Activated CD4-positive, alpha-beta T cell treated with anti-CD3 and anti-CD28 coated beads for 24 hours (primary cell): Measurements from ENCODE around the gene GIGYF2.
"Not testable (repeated sequence)": the region's sequence is repeated elsewhere in the genome, so short reads cannot be mapped to it uniquely, and the experiment has no call there.

Source experiments
- DNase-seq, 2 donors: peaks; one replicate each; pipeline ENCODE4 v3.0.0-alpha.2; 2020; ENCODE audit warnings: low read depth in 2 of 2

Gene GIGYF2

GRCh38 chr2:232687382-232688160 lies 9.6 kb upstream of the GIGYF2 start:
- no peak for DNase-seq

- DNase-seq, result no peak
Measured at GRCh38 chr2:232688201-232688600, 8.9 kb upstream of the GIGYF2 start.

GRCh38 chr2:232689152-232689910 lies 7.8 kb upstream of the GIGYF2 start:
- DNase-seq, result no peak

- not testable (repeated sequence) for DNase-seq
Measured at GRCh38 chr2:232691117-232691516, 6.0 kb upstream of the GIGYF2 start.

- DNase-seq, result no peak
Measured at GRCh38 chr2:232693344-232693743, 3.8 kb upstream of the GIGYF2 start.

- DNase-seq, result no peak
Measured at GRCh38 chr2:232696609-232697058, 497 bp upstream of the GIGYF2 start.

- DNase-seq, result no peak
Measured at GRCh38 chr2:232697807-232698110, 628 bp downstream of the GIGYF2 start.

- no peak for DNase-seq
Measured at GRCh38 chr2:232698556-232699091, 1.5 kb downstream of the GIGYF2 start.

GRCh38 chr2:232699110-232699509 lies 2.0 kb downstream of the GIGYF2 start:
- DNase-seq, result no peak

- no peak for DNase-seq
Measured at GRCh38 chr2:232700154-232700553, 3.0 kb downstream of the GIGYF2 start.

- no peak for DNase-seq
Measured at GRCh38 chr2:232707076-232707475, 9.9 kb downstream of the GIGYF2 start.

GRCh38 chr2:232713505-232713904 lies 16.4 kb downstream of the GIGYF2 start:
- DNase-seq, result no peak

- DNase-seq, result no peak
Measured at GRCh38 chr2:232714969-232715368, 17.8 kb downstream of the GIGYF2 start.

- not testable (repeated sequence) for DNase-seq
Measured at GRCh38 chr2:232720056-232720455, 22.9 kb downstream of the GIGYF2 start.

- DNase-seq, result no peak
Measured at GRCh38 chr2:232721261-232721660, 24.1 kb downstream of the GIGYF2 start.

GRCh38 chr2:232721882-232722281 lies 24.8 kb downstream of the GIGYF2 start:
- DNase-seq, result no peak

- DNase-seq, result no peak
Measured at GRCh38 chr2:232723027-232723426, 25.9 kb downstream of the GIGYF2 start.

- no peak for DNase-seq
Measured at GRCh38 chr2:232728785-232729184, 31.7 kb downstream of the GIGYF2 start.

GRCh38 chr2:232731470-232731869 lies 34.3 kb downstream of the GIGYF2 start:
- DNase-seq, result no peak

GRCh38 chr2:232741294-232741693 lies 44.2 kb downstream of the GIGYF2 start:
- DNase-seq, result no peak

- DNase-seq, result no peak
Measured at GRCh38 chr2:232741972-232742371, 44.8 kb downstream of the GIGYF2 start.

- no peak for DNase-seq
Measured at GRCh38 chr2:232744963-232745362, 47.8 kb downstream of the GIGYF2 start.

GRCh38 chr2:232748038-232748437 lies 50.9 kb downstream of the GIGYF2 start:
- DNase-seq, result no peak
